ENCODE measurements around the gene NT5DC2. TPM values are rescaled to one million over a fixed set of nuclear protein-coding genes. Genes with fewer than 3 reads are reported as not detected.

NT5DC2 gene
- total RNA-seq, 6 experiments from 2014 or later = 1.1 to 12.5 (median 3.9) TPM

GRCh38 chr3:52536369-52537164 is 2.9 kb upstream of the NT5DC2 start, which contains the start of gene UQCC5:
Gene UQCC5, plus strand, starts transcription at chr3:52536605. Its CDS starts 151 bp downstream, at chr3:52536756.
- Histone ChIP-seq H3K27me3 (no peaks in the 10 kb centered on the region), H3K36me3 (no peaks in the 10 kb centered on the region), H3K4me3 (peak within 1 kb of the TSS; percentile 63 to 74 (median 74)), H3K27ac (peak within 1 kb of the TSS; percentile 51 to 76 (median 62)), H3K4me1 (peaks cover 0 to 20% (median 3%) of the 10 kb centered on the region in 4 donors), H3K9me3 (no peaks in the 10 kb centered on the region)
- peak; percentile 98 to 99 (median 99) for DNase-seq
- under 1% methylated on average over 20 of the region's 65 CpGs for WGBS (ENCODE audit: insufficient coverage, low coverage, low lambda C conversion rate, missing lambda C conversion rate)
- ATAC-seq = peak; percentile 92 to 94 (median 94)
- intact Hi-C loops (cut with DNase I) = no loop called here
- TF ChIP-seq POLR2A (IDR thresholded peaks at IDR 0.05) (peak; percentile 99), CTCF (IDR thresholded peaks at IDR 0.05) (peak in 1 of 4 donors; percentile 14)

- ATAC-seq (no peak), DNase-seq (no peak)
- 8% methylated on average over 5 of the region's 9 CpGs for WGBS (ENCODE audit: insufficient coverage, low coverage, low lambda C conversion rate, missing lambda C conversion rate)
- no peak overlapping the region for H3K27ac ChIP-seq
- no peaks in the 10 kb centered on the region for H3K27me3 ChIP-seq
- peaks cover 0 to 20% (median 3%) of the 10 kb centered on the region in 4 donors for H3K4me1 ChIP-seq
- H3K9me3 ChIP-seq = no peaks in the 10 kb centered on the region
- no peaks in the 10 kb centered on the region for H3K36me3 ChIP-seq
- peak overlapping the region in 2 of 3 donors; percentile 74 for H3K4me3 ChIP-seq
- intact Hi-C loops (cut with DNase I) = no loop called here
- TF ChIP-seq CTCF (IDR thresholded peaks at IDR 0.05) (no peak), POLR2A (IDR thresholded peaks at IDR 0.05) (no peak)
Observed at GRCh38 chr3:52536112-52536368, 2.4 kb upstream of the NT5DC2 start.

GRCh38 chr3:52535411-52536111 is 1.9 kb upstream of the NT5DC2 start:
- no peak for ATAC-seq
- no peaks in the 10 kb centered on the region for H3K36me3 ChIP-seq
- peak in 1 of 3 donors; percentile 16 for DNase-seq
- peaks cover 0 to 20% (median 3%) of the 10 kb centered on the region in 4 donors for H3K4me1 ChIP-seq
- intact Hi-C loops (cut with DNase I) = no loop called here
- no peaks in the 10 kb centered on the region for H3K9me3 ChIP-seq
- TF ChIP-seq POLR2A (IDR thresholded peaks at IDR 0.05) = no peak
- TF ChIP-seq CTCF (IDR thresholded peaks at IDR 0.05) = no peak
- 85% methylated on average over 19 of the region's 19 CpGs for WGBS (ENCODE audit: insufficient coverage, low coverage, low lambda C conversion rate, missing lambda C conversion rate)
- no peaks in the 10 kb centered on the region for H3K27me3 ChIP-seq
- H3K4me3 ChIP-seq = peak overlapping the region in 1 of 3 donors; percentile 74
- no peak overlapping the region for H3K27ac ChIP-seq

- Histone ChIP-seq H3K27ac (peak overlapping the region; percentile 33 to 49 (median 40)), H3K9me3 (no peaks in the 10 kb centered on the region), H3K4me3 (peak overlapping the region; percentile 31 to 48 (median 40)), H3K36me3 (no peaks in the 10 kb centered on the region), H3K4me1 (peaks cover 0 to 16% (median 0%) of the 10 kb centered on the region in 4 donors), H3K27me3 (no peaks in the 10 kb centered on the region)
- DNase-seq = peak in 2 of 3 donors; percentile 31 to 45
- no peak for ATAC-seq
- TF ChIP-seq POLR2A (IDR thresholded peaks at IDR 0.05) (no peak), CTCF (IDR thresholded peaks at IDR 0.05) (no peak)
- intact Hi-C loops (cut with DNase I) = no loop called here
- WGBS (ENCODE audit: insufficient coverage, low coverage, low lambda C conversion rate, missing lambda C conversion rate) = 100% methylated on average over 2 of the region's 57 CpGs
Observed at GRCh38 chr3:52534281-52535183, 875 bp upstream of the NT5DC2 start.
